HG03108 (cell line): ENCODE data around the gene SNCAIP.

Experiments
- ATAC-seq: cut with Tn5 transposase; IDR thresholded peaks from one replicate; pipeline ENCODE4 v1.9.1; 2021; ENCODE audit warnings: moderate library complexity; ENCODE audit not compliant: unreplicated experiment

The SNCAIP gene

GRCh38 chr5:122493091-122494021 lies 181.3 kb downstream of the SNCAIP start:
- no peak for ATAC-seq

- ATAC-seq, result no peak
These were observed 182.1 kb downstream of the SNCAIP start for GRCh38 chr5:122494109-122494508.

GRCh38 chr5:122498163-122498562 lies 186.1 kb downstream of the SNCAIP start:
- no peak for ATAC-seq

- no peak for ATAC-seq
These were observed 187.5 kb downstream of the SNCAIP start for GRCh38 chr5:122499585-122499984.

GRCh38 chr5:122500245-122501088 lies 188.4 kb downstream of the SNCAIP start:
- no peak for ATAC-seq

GRCh38 chr5:122501089-122501435 lies 189.0 kb downstream of the SNCAIP start:
- no peak for ATAC-seq

- ATAC-seq, result no peak
These were observed 195.0 kb downstream of the SNCAIP start for GRCh38 chr5:122507045-122507444.

- ATAC-seq, result no peak
These were observed 195.5 kb downstream of the SNCAIP start for GRCh38 chr5:122507581-122507980.

GRCh38 chr5:122508623-122509022 lies 196.6 kb downstream of the SNCAIP start:
- no peak for ATAC-seq
